Spleen (tissue), 7 donors: Measurements from ENCODE around the gene DAAM2.

Experiments used
- CTCF ChIP-seq, 11 experiments: fragments of 200-600 bp in 7 of 11; fragments of 450-650 bp in 4 of 11; sonication (generic) in 4 of 11; IDR thresholded peaks in 8 of 11; conservative IDR thresholded peaks in 3 of 11; 1 replicate in 7 of 11; 2 replicates in 4 of 11; pipeline versions ENCODE4 v1.4.0 to v1.8.0; 2016 to 2021; ENCODE audit warnings: antibody characterized with exemption in 11 of 11, inconsistent platforms in 4 of 11, mild to moderate bottlenecking in 1 of 11
- POLR2A ChIP-seq, 3 donors: fragments of 450-650 bp; IDR thresholded peaks; one replicate each; pipeline ENCODE4 v1.5.1; 2017; ENCODE audit warnings: antibody characterized with exemption in 3 of 3, mild to moderate bottlenecking in 1 of 3
- donor health status: DM: no; HTN: no; CAD: no; lungs with moderate emphysema.
- donor health status: DM: no; HTN: no; CAD: no.
- donor health status: DM: no; HTN: no; CAD: no.

GRCh38 chr6:39914239-39914638 lies 122.1 kb downstream of the DAAM2 start:
- TF ChIP-seq CTCF (IDR thresholded peaks at IDR 0.05 in 8 of 11, conservative IDR thresholded peaks at IDR 0.05 in 3 of 11) (no peak), POLR2A (IDR thresholded peaks at IDR 0.05) (no peak)
